ENCODE measurements around the gene PAPPA.

PAPPA gene

GRCh38 chr9:116149844-116150243, 3.7 kb upstream of the PAPPA start:
- no peak for FAIRE-seq
- no peak for DNase-seq (ENCODE audit: extremely low spot score, insufficient read length, low read depth)

- no peak for FAIRE-seq
- DNase-seq (ENCODE audit: extremely low spot score, insufficient read length, low read depth), result no peak
These were observed 2.4 kb upstream of the PAPPA start for GRCh38 chr9:116151199-116151598.

- no peak for FAIRE-seq
- DNase-seq (ENCODE audit: extremely low spot score, insufficient read length, low read depth), result no peak
These were observed 1.6 kb upstream of the PAPPA start for GRCh38 chr9:116151966-116152381.

GRCh38 chr9:116152390-116152789, 1.2 kb upstream of the PAPPA start:
- no peak for DNase-seq (ENCODE audit: extremely low spot score, insufficient read length, low read depth)
- FAIRE-seq, result no peak

GRCh38 chr9:116152941-116153764, 438 bp upstream of the PAPPA start:
- FAIRE-seq, result no peak

GRCh38 chr9:116154334-116154975, 864 bp downstream of the PAPPA start:
- no peak for DNase-seq (ENCODE audit: extremely low spot score, insufficient read length, low read depth)
- FAIRE-seq, result no peak

More at GRCh38 chr9:116152941-116153764, 438 bp upstream of the PAPPA start:
- DNase-seq (ENCODE audit: extremely low spot score, insufficient read length, low read depth), result no peak

- DNase-seq (ENCODE audit: extremely low spot score, insufficient read length, low read depth) (no peak), FAIRE-seq (no peak)
These were observed 1.5 kb downstream of the PAPPA start for GRCh38 chr9:116154976-116155697.

GRCh38 chr9:116155698-116156039, 2.1 kb downstream of the PAPPA start:
- DNase-seq (ENCODE audit: extremely low spot score, insufficient read length, low read depth) (no peak), FAIRE-seq (no peak)

- DNase-seq (ENCODE audit: extremely low spot score, insufficient read length, low read depth) (no peak), FAIRE-seq (no peak)
These were observed 3.2 kb downstream of the PAPPA start for GRCh38 chr9:116156621-116157314.

GRCh38 chr9:116157436-116158138, 4.0 kb downstream of the PAPPA start:
- no peak for FAIRE-seq
- DNase-seq (ENCODE audit: extremely low spot score, insufficient read length, low read depth), result no peak

- DNase-seq (ENCODE audit: extremely low spot score, insufficient read length, low read depth) (no peak), FAIRE-seq (no peak)
These were observed 7.3 kb downstream of the PAPPA start for GRCh38 chr9:116160676-116161571.

- FAIRE-seq (no peak), DNase-seq (ENCODE audit: extremely low spot score, insufficient read length, low read depth) (no peak)
These were observed 8.7 kb downstream of the PAPPA start for GRCh38 chr9:116162241-116162781.

GRCh38 chr9:116163293-116164055, 9.9 kb downstream of the PAPPA start:
- DNase-seq (ENCODE audit: extremely low spot score, insufficient read length, low read depth), result no peak
- FAIRE-seq, result peak; percentile 15

GRCh38 chr9:116165912-116166311, 12.3 kb downstream of the PAPPA start:
- DNase-seq (ENCODE audit: extremely low spot score, insufficient read length, low read depth), result no peak
- no peak for FAIRE-seq

- DNase-seq (ENCODE audit: extremely low spot score, insufficient read length, low read depth), result no peak
These were observed 13.1 kb downstream of the PAPPA start for GRCh38 chr9:116166713-116167112.

GRCh38 chr9:116168231-116168630, 14.6 kb downstream of the PAPPA start:
- FAIRE-seq (no peak), DNase-seq (ENCODE audit: extremely low spot score, insufficient read length, low read depth) (no peak)

More at GRCh38 chr9:116166713-116167112, 13.1 kb downstream of the PAPPA start:
- FAIRE-seq, result no peak

- no peak for FAIRE-seq
- DNase-seq (ENCODE audit: extremely low spot score, insufficient read length, low read depth), result no peak
These were observed 18.6 kb downstream of the PAPPA start for GRCh38 chr9:116172216-116172615.

GRCh38 chr9:116174347-116174746, 20.8 kb downstream of the PAPPA start:
- no peak for FAIRE-seq
- no peak for DNase-seq (ENCODE audit: extremely low spot score, insufficient read length, low read depth)

All from GM18507 (cell line).